Central memory CD4-positive, alpha-beta T cell (primary cell): Measurements from ENCODE around the gene ZNF208.
A peak's percentile ranks its signal among the peaks of the same experiment; 100 is the strongest.
"Not testable (repeated sequence)": the region's sequence is repeated elsewhere in the genome, so short reads cannot be mapped to it uniquely, and the experiment has no call there.

Experiments used
- DNase-seq: peaks from one replicate; pipeline ENCODE4 v3.0.0; 2022
- total RNA-seq, 3 experiments: gene quantifications; one replicate each; lab custom pipeline; 2026; lab: John Stamatoyannopoulos, UW

The ZNF208 gene
- total RNA-seq: 10.0 to 22.2 (median 15.6) reads per million in 3 experiments

- DNase-seq: peak; percentile 34
Measured at GRCh38 chr19:22010437-22011143, at the start of gene ZNF208. Gene ZNF208, minus strand, starts transcription at chr19:22010943. Its CDS starts 149 bp downstream, at chr19:22010794.

GRCh38 chr19:22052644-22053013, 41.9 kb upstream of the ZNF208 start:
- no peak for DNase-seq

- DNase-seq: not testable (repeated sequence)
Measured at GRCh38 chr19:22041151-22041550, 30.4 kb upstream of the ZNF208 start.

GRCh38 chr19:22030680-22031079, 19.9 kb upstream of the ZNF208 start:
- DNase-seq: no peak

- no peak for DNase-seq
Measured at GRCh38 chr19:22026687-22027086, 15.9 kb upstream of the ZNF208 start.

GRCh38 chr19:22025539-22025938, 14.8 kb upstream of the ZNF208 start:
- not testable (repeated sequence) for DNase-seq

GRCh38 chr19:21970466-21970865, 40.3 kb downstream of the ZNF208 start:
- no peak for DNase-seq

GRCh38 chr19:21947775-21948174, 63.0 kb downstream of the ZNF208 start:
- DNase-seq: no peak

GRCh38 chr19:21940684-21941083, 70.1 kb downstream of the ZNF208 start:
- DNase-seq: no peak

GRCh38 chr19:21934593-21934992, 76.2 kb downstream of the ZNF208 start:
- DNase-seq: no peak

GRCh38 chr19:21934131-21934530, 76.6 kb downstream of the ZNF208 start:
- no peak for DNase-seq

GRCh38 chr19:21922276-21922675, 88.5 kb downstream of the ZNF208 start:
- no peak for DNase-seq

- no peak for DNase-seq
Measured at GRCh38 chr19:21921691-21922180, 89.0 kb downstream of the ZNF208 start.

GRCh38 chr19:21915411-21915810, 95.3 kb downstream of the ZNF208 start:
- no peak for DNase-seq

- DNase-seq: no peak
Measured at GRCh38 chr19:21912654-21913053, 98.1 kb downstream of the ZNF208 start.

GRCh38 chr19:21910318-21910717, 100.4 kb downstream of the ZNF208 start:
- no peak for DNase-seq

- no peak for DNase-seq
Measured at GRCh38 chr19:21908066-21908465, 102.7 kb downstream of the ZNF208 start.

- DNase-seq: no peak
Measured at GRCh38 chr19:21907516-21907915, 103.2 kb downstream of the ZNF208 start.

- DNase-seq: no peak
Measured at GRCh38 chr19:21902571-21902970, 108.2 kb downstream of the ZNF208 start.

- no peak for DNase-seq
Measured at GRCh38 chr19:21901861-21902260, 108.9 kb downstream of the ZNF208 start.

- DNase-seq: no peak
Measured at GRCh38 chr19:21900401-21900800, 110.3 kb downstream of the ZNF208 start.

GRCh38 chr19:21891086-21891485, 119.7 kb downstream of the ZNF208 start:
- no peak for DNase-seq

- DNase-seq: not testable (repeated sequence)
Measured at GRCh38 chr19:21890017-21890416, 120.7 kb downstream of the ZNF208 start.

- DNase-seq: not testable (repeated sequence)
Measured at GRCh38 chr19:21885516-21885915, 125.2 kb downstream of the ZNF208 start.

- not testable (repeated sequence) for DNase-seq
Measured at GRCh38 chr19:21884786-21885185, 126.0 kb downstream of the ZNF208 start.
